MCF 10A (cell line): ENCODE measurements around the gene PRR5. TPM values are rescaled to one million over a fixed set of nuclear protein-coding genes. Genes with fewer than 3 reads are reported as not detected.

ENCODE experiments used
- BruUV-seq: library from RNA; stranded (reverse); fragments of 400-500 nt; replicated peaks from 2 replicates; lab custom pipeline; 2021; lab: Mats Ljungman, UMichigan
- CTCF ChIA-PET: fragments of 300-600 bp; sonication (Branson Sonifier 250); formaldehyde crosslinking; extraction: SDS; loops from one replicate; lab custom pipeline; 2021; ENCODE audit warnings: antibody characterized with exemption, inconsistent platforms; lab: Yijun Ruan, JAX
- POLR2A ChIA-PET: fragments of 300-600, 350-650 bp; sonication (Branson Sonifier 250); formaldehyde crosslinking; extraction: SDS; loops from one replicate; lab custom pipeline; 2020; ENCODE audit warnings: antibody characterized with exemption, inconsistent platforms; lab: Yijun Ruan, JAX
- DNase-seq: peaks from one replicate; pipeline ENCODE4 v3.0.0-alpha.2; 2018; ENCODE audit not compliant: unreplicated experiment
- H3K27ac Mint-ChIP-seq: one replicate; pipeline ENCODE4 v1.8.0; 2022; ENCODE audit warnings: mild to moderate bottlenecking, low read depth, mixed read lengths; ENCODE audit not compliant: unreplicated experiment
- H3K27me3 Mint-ChIP-seq: one replicate; pipeline ENCODE4 v1.8.0; 2022; ENCODE audit warnings: mixed read lengths; ENCODE audit not compliant: insufficient read depth, unreplicated experiment
- H3K36me3 Mint-ChIP-seq: one replicate; pipeline ENCODE4 v1.8.0; 2022; ENCODE audit warnings: mild to moderate bottlenecking, moderate library complexity, mixed read lengths; ENCODE audit not compliant: insufficient read depth, unreplicated experiment
- H3K4me1 Mint-ChIP-seq: one replicate; pipeline ENCODE4 v1.8.0; 2022; ENCODE audit warnings: mixed read lengths; ENCODE audit not compliant: insufficient read depth, unreplicated experiment
- H3K4me3 Mint-ChIP-seq: one replicate; pipeline ENCODE4 v1.8.0; 2022; ENCODE audit warnings: mild to moderate bottlenecking, moderate library complexity, mixed read lengths; ENCODE audit not compliant: unreplicated experiment
- H3K9me3 Mint-ChIP-seq: one replicate; pipeline ENCODE4 v1.8.0; 2022; ENCODE audit warnings: mixed read lengths; ENCODE audit not compliant: unreplicated experiment
- intact Hi-C: fragments of 100-400 bp; cut with micrococcal nuclease; formaldehyde crosslinking; loops from 2 replicates; pipeline ENCODE4 v1.14.1; 2022
- total RNA-seq: library from RNA; stranded (reverse); gene quantifications from 2 replicates; pipeline ENCODE4 v1.2.3, GENCODE V29; 2022
- TF ChIP-seq, protein P1 (sequence below): fragments of 200-600 bp; IDR thresholded peaks from one replicate; pipeline ENCODE4 v1.8.0; 2022; ENCODE audit warnings: antibody characterized with exemption, mild to moderate bottlenecking; ENCODE audit not compliant: unreplicated experiment

PRR5 gene
- total RNA-seq, 1 experiment from 2014 or later, result 11.0 TPM

DNA sequence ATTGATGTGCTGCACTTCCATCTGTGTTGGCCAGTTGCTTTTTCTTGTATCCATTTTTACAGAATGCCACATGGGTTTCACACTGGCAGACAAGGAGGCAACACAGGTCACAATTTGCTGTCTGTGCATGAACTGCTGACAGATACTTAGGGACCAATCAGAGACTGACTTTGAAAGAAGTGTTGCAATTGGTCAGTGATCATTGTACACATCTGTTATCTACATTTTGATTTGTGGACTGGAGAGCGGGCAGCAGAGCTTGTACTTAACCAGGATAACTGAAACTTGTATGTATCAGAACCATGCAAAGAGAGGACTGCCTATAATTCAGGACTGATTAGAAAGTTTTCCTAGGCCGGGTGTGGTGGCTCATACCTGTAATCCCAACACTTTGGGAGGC lies 21.8 kb downstream of the PRR5 start:
- POLR2A ChIA-PET, result no interaction called here
- DNase-seq, result no peak
- CTCF ChIA-PET, result interaction anchor here (0.7 to 1.2 kb wide), 4 partner anchors 9 to 26 kb away, joined by 3 read pairs; no protein-coding TSS in a partner anchor
- Mint-ChIP-seq H3K4me3 (no peak overlapping the region), H3K27ac (no peak overlapping the region), H3K27me3 (no peaks in the 10 kb centered on the region), H3K9me3 (no peaks in the 10 kb centered on the region), H3K36me3 (no peaks in the 10 kb centered on the region), H3K4me1 (no peaks in the 10 kb centered on the region)
- intact Hi-C loops, result no loop called here
- no TSS peak for BruUV-seq
- TF ChIP-seq, protein P1, sequence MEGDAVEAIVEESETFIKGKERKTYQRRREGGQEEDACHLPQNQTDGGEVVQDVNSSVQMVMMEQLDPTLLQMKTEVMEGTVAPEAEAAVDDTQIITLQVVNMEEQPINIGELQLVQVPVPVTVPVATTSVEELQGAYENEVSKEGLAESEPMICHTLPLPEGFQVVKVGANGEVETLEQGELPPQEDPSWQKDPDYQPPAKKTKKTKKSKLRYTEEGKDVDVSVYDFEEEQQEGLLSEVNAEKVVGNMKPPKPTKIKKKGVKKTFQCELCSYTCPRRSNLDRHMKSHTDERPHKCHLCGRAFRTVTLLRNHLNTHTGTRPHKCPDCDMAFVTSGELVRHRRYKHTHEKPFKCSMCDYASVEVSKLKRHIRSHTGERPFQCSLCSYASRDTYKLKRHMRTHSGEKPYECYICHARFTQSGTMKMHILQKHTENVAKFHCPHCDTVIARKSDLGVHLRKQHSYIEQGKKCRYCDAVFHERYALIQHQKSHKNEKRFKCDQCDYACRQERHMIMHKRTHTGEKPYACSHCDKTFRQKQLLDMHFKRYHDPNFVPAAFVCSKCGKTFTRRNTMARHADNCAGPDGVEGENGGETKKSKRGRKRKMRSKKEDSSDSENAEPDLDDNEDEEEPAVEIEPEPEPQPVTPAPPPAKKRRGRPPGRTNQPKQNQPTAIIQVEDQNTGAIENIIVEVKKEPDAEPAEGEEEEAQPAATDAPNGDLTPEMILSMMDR, result no peak

DNA sequence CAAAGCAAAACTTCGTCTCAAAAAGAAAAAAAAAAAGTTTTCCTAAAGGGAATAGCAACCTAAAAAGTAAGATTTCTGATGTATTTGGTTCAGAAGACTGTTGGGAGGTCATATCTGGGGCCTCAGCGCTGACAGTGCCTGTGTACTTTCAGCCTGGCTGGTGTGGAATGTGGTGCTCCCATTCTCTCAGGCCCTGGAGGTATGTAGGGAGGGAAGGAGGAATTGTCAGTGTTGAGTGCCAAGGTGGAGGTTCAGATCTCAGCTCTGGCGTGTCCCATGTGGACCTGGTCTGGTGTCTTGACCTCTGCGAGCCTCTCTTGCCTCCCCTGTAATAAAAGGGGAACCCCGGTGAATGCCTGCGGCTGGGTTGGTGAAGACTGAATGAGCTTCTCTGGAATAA lies 22.4 kb downstream of the PRR5 start:
- Mint-ChIP-seq H3K4me3 (no peak overlapping the region), H3K9me3 (no peaks in the 10 kb centered on the region), H3K36me3 (no peaks in the 10 kb centered on the region), H3K4me1 (no peaks in the 10 kb centered on the region), H3K27ac (no peak overlapping the region), H3K27me3 (no peaks in the 10 kb centered on the region)
- intact Hi-C loops, result no loop called here
- no TSS peak for BruUV-seq
- CTCF ChIA-PET, result interaction anchor here (0.7 to 1.2 kb wide), 4 partner anchors 9 to 27 kb away, joined by 3 read pairs; no protein-coding TSS in a partner anchor
- no peak for DNase-seq
- TF ChIP-seq, protein P1, result no peak
- POLR2A ChIA-PET, result no interaction called here

DNA sequence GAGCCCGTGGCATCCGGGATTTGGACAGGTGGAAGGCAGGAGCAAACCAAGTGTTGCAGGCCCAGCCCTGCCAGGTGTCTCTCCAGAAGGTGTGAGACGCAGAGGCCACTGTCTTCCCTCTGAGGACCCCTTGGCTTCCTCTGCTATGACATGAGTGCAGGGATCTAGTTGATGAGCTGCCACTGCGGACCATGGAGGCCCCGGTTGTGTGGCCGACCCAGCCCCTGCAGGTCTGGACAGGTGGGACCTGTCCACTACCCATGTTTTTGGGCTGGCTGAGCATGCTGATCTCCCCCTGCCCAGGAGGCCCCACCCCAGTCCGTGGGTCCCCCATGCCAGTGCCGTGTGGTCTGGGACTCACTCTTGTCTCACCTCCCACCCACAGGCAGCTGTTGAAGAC lies 22.9 kb downstream of the PRR5 start:
- no TSS peak for BruUV-seq
- POLR2A ChIA-PET, result interaction anchor here (0.8 kb wide), 1 partner anchor 9 kb away, joined by 3 read pairs; no protein-coding TSS in a partner anchor
- TF ChIP-seq, protein P1, result no peak

DNA sequence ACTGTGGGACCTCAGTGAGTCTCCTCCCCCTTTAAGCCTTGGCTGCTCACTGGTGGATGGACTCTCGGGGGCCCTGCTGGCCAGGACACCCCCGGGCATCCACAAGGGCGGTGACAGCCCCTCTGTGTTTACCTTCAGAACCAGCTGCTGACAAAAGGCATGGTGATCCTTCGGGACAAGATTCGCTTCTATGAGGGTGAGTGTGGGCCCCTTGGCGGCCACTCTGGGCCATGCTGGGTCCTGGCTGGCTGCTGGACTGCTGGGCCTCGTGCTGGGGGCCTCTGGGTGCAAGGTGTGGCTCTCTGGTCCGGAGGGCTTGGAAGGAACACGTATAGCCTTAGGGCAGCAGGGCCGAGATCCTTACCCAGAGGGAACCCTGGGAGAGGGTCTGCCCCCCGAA lies 24.4 kb downstream of the PRR5 start:
- BruUV-seq, result no TSS peak
- DNase-seq, result no peak
- Mint-ChIP-seq H3K27me3 (no peaks in the 10 kb centered on the region), H3K27ac (no peak overlapping the region), H3K4me3 (no peak overlapping the region), H3K4me1 (no peaks in the 10 kb centered on the region), H3K36me3 (peaks cover 5% of the 10 kb centered on the region), H3K9me3 (no peaks in the 10 kb centered on the region)
- TF ChIP-seq, protein P1, result no peak
- POLR2A ChIA-PET, result interaction anchor here (0.7 kb wide), 1 partner anchor 32 kb away, joined by 3 read pairs; no protein-coding TSS in a partner anchor
- CTCF ChIA-PET, result interaction anchor here (0.6 to 2.4 kb wide), 3 partner anchors 9 to 649 kb away, joined by 3 to 9 read pairs (median 3); no protein-coding TSS in a partner anchor
- intact Hi-C loops, result no loop called here

More for the DNA sequence above, 22.9 kb downstream of the PRR5 start:
- no peak for DNase-seq
- Mint-ChIP-seq H3K4me1 (no peaks in the 10 kb centered on the region), H3K4me3 (no peak overlapping the region), H3K36me3 (no peaks in the 10 kb centered on the region), H3K9me3 (no peaks in the 10 kb centered on the region), H3K27me3 (no peaks in the 10 kb centered on the region), H3K27ac (no peak overlapping the region)
- CTCF ChIA-PET, result interaction anchor here (0.5 to 1.2 kb wide), 3 partner anchors 9 to 386 kb away, joined by 3 read pairs; no protein-coding TSS in a partner anchor
- intact Hi-C loops, result no loop called here
